Tongue (tissue), 2 donors: ENCODE measurements around the gene TLN1. TPM values are rescaled to one million over a fixed set of nuclear protein-coding genes. Genes with fewer than 3 reads are reported as not detected.

Experiments
- small RNA-seq: library from RNA; depleted of rRNA; stranded (forward); fragments of <200 nt; gene quantifications from one replicate; pipeline ENCODE3, GENCODE V24; 2014; ENCODE audit warnings: low replicate concordance
- total RNA-seq: library from RNA; depleted of rRNA; stranded (reverse); fragments of >200 nt; gene quantifications from one replicate; pipeline ENCODE4 v1.2.3, GENCODE V29; 2014

TLN1 gene
- total RNA-seq, 1 donor from 2014 or later = 210 TPM

Small RNA genes within 50 kb of the gene (small RNA-seq; reads per million reads assigned to genes)
- gene MIR6853 (0.06 reads per million), gene RMRP (not detected), gene RN7SL22P (not detected)

Other genes with a start within 250 kb of the TLN1 start
- gene RUSC2, start 242.1 kb downstream of the TLN1 start, total RNA-seq = 37.5 TPM
- gene TESK1, start 126.9 kb downstream of the TLN1 start, total RNA-seq = 15.8 TPM
- 1.7 TPM for gene CD72, start 113.8 kb downstream of the TLN1 start, total RNA-seq
- gene SIT1, start 81.3 kb downstream of the TLN1 start, total RNA-seq = not detected
- gene RMRP, start 74.2 kb downstream of the TLN1 start, total RNA-seq = 2,887 TPM
- gene CCDC107, start 73.9 kb downstream of the TLN1 start, total RNA-seq = 16.9 TPM
- 1.0 TPM for gene ARHGEF39, start 67.0 kb downstream of the TLN1 start, total RNA-seq
- gene CA9, start 58.3 kb downstream of the TLN1 start, total RNA-seq = 0.82 TPM
- 3,889 TPM for gene TPM2, start 42.3 kb downstream of the TLN1 start, total RNA-seq
- 20.3 TPM for gene CREB3, start 471 bp upstream of the TLN1 start, total RNA-seq
- gene GBA2, start 17.0 kb upstream of the TLN1 start, total RNA-seq = 43.6 TPM
- gene RGP1, start 17.1 kb upstream of the TLN1 start, total RNA-seq = 16.7 TPM
- not detected for gene MSMP, start 22.1 kb upstream of the TLN1 start, total RNA-seq
- 24.5 TPM for gene NPR2, start 59.4 kb upstream of the TLN1 start, total RNA-seq
- gene SPAG8, start 80.1 kb upstream of the TLN1 start, total RNA-seq = 3.7 TPM
- 18.1 TPM for gene HINT2, start 82.8 kb upstream of the TLN1 start, total RNA-seq
- not detected for gene FAM221B, start 96.5 kb upstream of the TLN1 start, total RNA-seq
- gene TMEM8B, start 97.0 kb upstream of the TLN1 start, total RNA-seq = 8.2 TPM
- not detected for gene OR13J1, start 138.2 kb upstream of the TLN1 start, total RNA-seq
- not detected for gene HRCT1, start 174.0 kb upstream of the TLN1 start, total RNA-seq
- 1.8 TPM for gene SPAAR, start 177.3 kb upstream of the TLN1 start, total RNA-seq
- gene OR2S2, start 226.0 kb upstream of the TLN1 start, total RNA-seq = not detected